KOPT-K1 (cell line): Measurements from ENCODE around the gene DMD.

ENCODE experiments used
- H3K27ac ChIP-seq: fragments of 200-600 bp; sonication (generic); 2 replicates; pipeline ENCODE4 v1.5.1; 2016; ENCODE audit warnings: antibody characterized with exemption, mild to moderate bottlenecking, low read depth, low read length; ENCODE audit not compliant: poor library complexity, severe bottlenecking
- H3K36me3 ChIP-seq: fragments of 200-600 bp; sonication (generic); 2 replicates; pipeline ENCODE4 v1.5.1; 2017; ENCODE audit warnings: antibody characterized with exemption, mild to moderate bottlenecking, low read length, moderate library complexity; ENCODE audit not compliant: insufficient read depth
- H3K9me3 ChIP-seq: fragments of 200-600 bp; sonication (generic); 2 replicates; pipeline ENCODE4 v1.5.1; 2017; ENCODE audit warnings: antibody characterized with exemption, low read length, mild to moderate bottlenecking; ENCODE audit not compliant: insufficient read depth, poor library complexity, severe bottlenecking

Gene DMD

DNA sequence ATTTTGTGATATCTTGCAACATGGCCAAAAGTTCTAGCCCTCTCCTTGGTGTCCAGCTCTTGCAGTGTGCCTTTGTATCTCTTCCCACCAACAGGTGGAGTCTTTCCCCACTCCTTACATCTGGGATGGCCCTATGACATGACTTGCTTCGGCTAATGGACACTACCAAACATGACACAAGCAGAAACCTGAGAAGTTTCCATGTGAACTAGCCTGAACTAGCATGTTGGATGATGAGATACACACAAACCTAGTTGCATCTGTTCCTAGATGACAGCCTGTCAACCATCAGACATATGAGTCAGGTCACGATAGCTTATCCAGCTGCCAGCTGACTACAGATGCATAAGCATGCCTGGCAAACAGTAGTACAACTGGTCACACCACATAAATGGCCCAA is 1932.0 kb downstream of the DMD start:
- no peaks in the 10 kb centered on the region for H3K9me3 ChIP-seq

DNA sequence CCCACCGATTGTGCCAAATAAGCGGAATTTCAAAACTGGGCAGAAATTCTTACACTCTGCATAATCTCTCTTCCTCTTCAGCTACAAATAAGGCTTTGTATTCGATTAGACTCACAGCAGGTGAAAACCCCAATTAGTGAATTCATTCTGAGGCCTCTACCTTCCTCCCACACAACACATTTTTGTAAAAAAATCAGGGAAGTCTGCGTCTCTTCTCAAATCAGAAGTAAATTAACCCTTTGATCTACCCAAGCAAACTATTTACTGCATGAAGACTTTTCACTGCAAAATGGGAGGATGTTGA is 1938.9 kb downstream of the DMD start:
- H3K27ac ChIP-seq = no peak overlapping the region
- H3K36me3 ChIP-seq = no peaks in the 10 kb centered on the region
- no peaks in the 10 kb centered on the region for H3K9me3 ChIP-seq

More for the DNA sequence above, 1932.0 kb downstream of the DMD start:
- H3K27ac ChIP-seq = no peak overlapping the region
- no peaks in the 10 kb centered on the region for H3K36me3 ChIP-seq

- H3K36me3 ChIP-seq = no peaks in the 10 kb centered on the region
- no peak overlapping the region for H3K27ac ChIP-seq
- H3K9me3 ChIP-seq = no peaks in the 10 kb centered on the region
Observed at GRCh38 chrX:31271615-31272471, 1939.5 kb downstream of the DMD start.

GRCh38 chrX:31269914-31270313 is 1941.4 kb downstream of the DMD start:
- Histone ChIP-seq H3K27ac (no peak overlapping the region), H3K36me3 (no peaks in the 10 kb centered on the region)

DNA sequence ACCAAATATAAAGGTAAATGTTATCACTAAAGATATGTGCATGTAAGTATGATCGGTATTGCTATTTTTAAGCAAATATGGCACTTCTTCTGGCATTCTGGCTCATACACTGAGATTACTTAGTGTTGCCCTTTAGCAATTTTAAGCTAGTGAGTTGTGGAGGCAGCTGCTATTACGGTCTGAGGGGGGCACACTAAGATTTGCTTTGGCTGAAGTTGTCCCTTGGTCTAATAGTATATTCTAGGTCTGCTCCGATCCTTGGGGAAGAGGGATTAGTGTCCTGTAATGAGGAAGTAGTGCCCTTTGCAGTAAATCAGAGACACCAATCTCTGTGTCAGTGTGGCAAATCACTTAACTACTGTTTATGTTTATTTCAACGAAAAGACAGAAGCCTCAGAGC is 1943.0 kb downstream of the DMD start:
- no peak overlapping the region for H3K27ac ChIP-seq
- H3K36me3 ChIP-seq = no peaks in the 10 kb centered on the region
- no peaks in the 10 kb centered on the region for H3K9me3 ChIP-seq

More at GRCh38 chrX:31269914-31270313, 1941.4 kb downstream of the DMD start:
- no peaks in the 10 kb centered on the region for H3K9me3 ChIP-seq

DNA sequence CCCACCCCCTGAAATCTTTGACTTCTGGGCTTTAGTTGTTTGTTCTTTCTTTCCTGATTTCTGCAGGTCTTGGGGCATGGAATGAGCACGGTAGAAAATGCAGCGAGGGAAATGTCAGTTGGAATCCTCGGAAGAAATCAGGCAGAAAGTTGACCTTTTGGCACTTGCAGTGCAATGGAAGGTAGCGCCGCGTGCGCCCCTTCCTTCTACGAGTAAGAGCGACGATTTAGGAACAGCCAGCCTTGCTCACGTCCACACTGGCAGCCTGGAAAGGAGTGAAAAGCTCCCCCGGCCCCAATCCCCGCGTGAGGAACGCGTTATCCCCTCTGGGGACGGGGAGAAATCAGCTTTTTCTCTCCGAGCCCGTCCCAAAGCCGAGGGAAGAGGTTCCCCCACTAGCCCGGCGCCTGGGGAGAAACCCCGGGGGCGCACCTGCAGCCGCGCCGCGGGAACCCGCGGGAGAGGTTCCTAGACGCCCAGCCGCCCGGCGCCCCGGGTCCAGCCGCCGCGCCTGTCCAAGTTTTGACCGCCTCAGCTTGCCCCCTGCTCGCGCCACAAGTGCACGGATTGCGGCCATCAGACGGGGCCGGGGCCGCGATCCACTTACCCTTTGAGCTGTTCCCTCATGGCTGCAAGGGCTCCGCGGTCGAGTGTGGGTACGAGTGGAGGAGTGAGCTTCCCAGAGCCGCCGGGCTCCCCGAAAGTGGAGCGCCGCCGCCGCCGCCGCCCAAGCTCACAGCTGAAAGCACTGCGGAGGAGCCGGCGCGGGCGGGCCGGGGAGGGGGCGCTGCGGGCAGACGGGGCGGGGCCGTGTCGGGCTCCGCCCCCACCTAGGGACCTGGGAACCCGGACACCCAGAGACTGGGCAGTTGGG is 1944.9 kb downstream of the DMD start:
- Histone ChIP-seq H3K27ac (no peak overlapping the region), H3K36me3 (no peaks in the 10 kb centered on the region)

DNA sequence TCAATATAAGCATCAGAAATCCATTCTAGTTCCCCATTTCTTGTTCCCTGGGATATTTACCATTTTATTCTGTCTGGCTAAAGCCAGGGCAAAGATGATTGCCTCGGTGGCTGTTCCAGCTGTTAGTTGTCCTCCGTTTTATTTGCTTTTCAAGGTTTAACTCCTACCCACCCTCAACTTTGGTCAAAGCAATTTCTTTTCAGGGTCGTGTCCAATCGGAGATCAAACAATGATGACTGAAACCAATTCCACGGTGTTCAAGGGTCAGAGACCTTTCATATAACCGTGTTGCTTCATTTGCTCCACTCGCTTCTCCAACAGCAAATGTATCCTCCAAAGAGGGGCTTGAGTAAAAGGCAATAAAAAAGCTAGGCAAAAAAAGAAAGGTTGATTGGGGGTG is 1946.0 kb downstream of the DMD start:
- H3K27ac ChIP-seq = no peak overlapping the region
- no peaks in the 10 kb centered on the region for H3K9me3 ChIP-seq
- H3K36me3 ChIP-seq = no peaks in the 10 kb centered on the region

More for the DNA sequence above, 1944.9 kb downstream of the DMD start:
- H3K9me3 ChIP-seq = no peaks in the 10 kb centered on the region

- no peak overlapping the region for H3K27ac ChIP-seq
- no peaks in the 10 kb centered on the region for H3K9me3 ChIP-seq
Observed at GRCh38 chrX:31260351-31260750, 1951.0 kb downstream of the DMD start.

GRCh38 chrX:31258166-31258565 is 1953.2 kb downstream of the DMD start:
- Histone ChIP-seq H3K36me3 (no peaks in the 10 kb centered on the region), H3K27ac (no peak overlapping the region), H3K9me3 (no peaks in the 10 kb centered on the region)

More at GRCh38 chrX:31260351-31260750, 1951.0 kb downstream of the DMD start:
- H3K36me3 ChIP-seq = no peaks in the 10 kb centered on the region

DNA sequence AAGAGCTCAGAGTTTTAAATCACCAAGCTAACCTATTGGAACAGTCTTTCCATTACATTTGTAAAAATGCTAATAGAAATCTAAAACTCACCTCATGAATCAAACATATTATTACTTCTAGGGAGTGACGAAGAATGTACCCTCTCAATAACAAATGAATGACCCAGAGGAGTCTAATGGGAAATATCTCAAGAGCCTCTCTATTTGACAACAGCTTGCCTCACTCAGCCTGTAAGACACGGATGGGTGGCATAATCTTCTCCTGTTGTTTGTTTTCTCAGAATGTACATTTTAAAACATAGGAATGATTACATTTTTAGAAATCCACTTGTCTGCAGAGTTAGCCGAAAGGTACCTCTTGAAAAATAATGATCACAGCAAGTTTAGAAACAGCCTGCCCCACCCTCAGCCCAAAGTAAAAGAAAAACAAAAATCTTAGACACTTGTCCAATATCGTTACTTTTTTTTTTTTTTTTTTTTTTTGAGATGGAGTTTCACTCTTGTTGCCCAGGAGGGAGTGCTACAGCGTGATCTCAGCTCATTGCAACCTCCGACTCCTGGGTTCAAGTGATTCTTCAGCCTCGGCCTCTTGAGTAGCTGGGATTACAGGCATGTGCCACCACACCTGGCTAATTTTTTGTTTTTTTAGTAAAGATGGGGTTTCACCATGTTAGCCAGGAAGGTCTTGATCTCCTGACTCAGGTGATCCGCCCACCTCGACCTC is 1955.9 kb downstream of the DMD start:
- no peak overlapping the region for H3K27ac ChIP-seq
- H3K9me3 ChIP-seq = no peaks in the 10 kb centered on the region
- no peaks in the 10 kb centered on the region for H3K36me3 ChIP-seq

- Histone ChIP-seq H3K36me3 (no peaks in the 10 kb centered on the region), H3K9me3 (no peaks in the 10 kb centered on the region)
Observed at GRCh38 chrX:31252133-31252532, 1959.2 kb downstream of the DMD start.

DNA sequence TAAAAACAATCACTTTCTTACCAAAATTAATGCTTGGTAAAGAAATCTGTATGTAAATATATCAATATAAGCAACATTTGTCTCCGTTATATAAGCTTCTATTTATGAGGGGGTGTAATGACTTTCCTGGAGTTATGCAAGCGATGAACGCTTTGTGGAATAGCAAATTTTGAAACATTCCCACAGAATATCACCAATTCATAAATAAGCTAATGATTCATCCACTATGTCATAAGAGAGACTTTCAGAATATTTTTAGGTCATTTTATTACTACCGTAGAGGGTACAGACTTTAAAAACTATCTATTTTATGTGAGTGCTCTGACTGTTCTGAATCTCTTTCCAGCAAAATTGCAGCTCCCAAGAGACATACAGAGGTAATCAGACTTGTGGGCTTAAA is 1960.0 kb downstream of the DMD start:
- H3K27ac ChIP-seq = no peak overlapping the region
- no peaks in the 10 kb centered on the region for H3K9me3 ChIP-seq
- no peaks in the 10 kb centered on the region for H3K36me3 ChIP-seq

More at GRCh38 chrX:31252133-31252532, 1959.2 kb downstream of the DMD start:
- no peak overlapping the region for H3K27ac ChIP-seq

GRCh38 chrX:31245714-31246113 is 1965.6 kb downstream of the DMD start:
- no peaks in the 10 kb centered on the region for H3K9me3 ChIP-seq
- no peaks in the 10 kb centered on the region for H3K36me3 ChIP-seq
- no peak overlapping the region for H3K27ac ChIP-seq

DNA sequence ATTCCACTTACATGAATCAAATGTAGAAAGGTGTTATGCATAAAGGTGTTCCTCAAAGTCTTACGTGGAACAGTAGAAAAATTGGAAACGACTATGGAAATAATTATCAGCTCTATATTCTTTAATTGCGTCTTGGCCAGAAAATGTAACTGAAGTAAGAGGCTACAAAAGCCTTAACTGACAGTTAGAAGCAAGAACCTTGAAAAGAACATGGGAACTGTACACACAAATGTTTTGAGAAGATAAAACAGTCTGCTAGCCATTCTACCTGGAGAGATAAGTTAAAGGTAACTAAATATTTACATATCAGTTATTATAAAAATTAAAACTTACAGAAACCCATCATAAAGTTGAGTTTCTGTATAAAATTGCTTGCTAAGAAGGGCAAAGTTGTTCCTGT is 1967.5 kb downstream of the DMD start:
- Histone ChIP-seq H3K27ac (no peak overlapping the region), H3K9me3 (no peaks in the 10 kb centered on the region), H3K36me3 (no peaks in the 10 kb centered on the region)

- H3K36me3 ChIP-seq = no peaks in the 10 kb centered on the region
- no peaks in the 10 kb centered on the region for H3K9me3 ChIP-seq
- H3K27ac ChIP-seq = no peak overlapping the region
Observed at GRCh38 chrX:31240982-31241381, 1970.4 kb downstream of the DMD start.
